ENCODE measurements around the gene TRAF1.

TRAF1 gene

GRCh38 chr9:120922404-120923195, 4.0 kb downstream of the TRAF1 start:
- DNase-seq: no peak

- DNase-seq: no peak
Observed at GRCh38 chr9:120921661-120922181, 4.9 kb downstream of the TRAF1 start.

- DNase-seq: no peak
Observed at GRCh38 chr9:120920806-120921178, 5.8 kb downstream of the TRAF1 start.

- no peak for DNase-seq
Observed at GRCh38 chr9:120919843-120920805, 6.5 kb downstream of the TRAF1 start.

GRCh38 chr9:120918931-120919842, 7.4 kb downstream of the TRAF1 start:
- DNase-seq: no peak

- DNase-seq: no peak
Observed at GRCh38 chr9:120917929-120918762, 8.4 kb downstream of the TRAF1 start.

- no peak for DNase-seq
Observed at GRCh38 chr9:120916991-120917880, 9.4 kb downstream of the TRAF1 start.

- peak; percentile 18 for DNase-seq
Observed at GRCh38 chr9:120916588-120916987, 10.0 kb downstream of the TRAF1 start.

- DNase-seq: peak; percentile 41
Observed at GRCh38 chr9:120915854-120916470, 10.6 kb downstream of the TRAF1 start.

GRCh38 chr9:120914953-120915352, 11.6 kb downstream of the TRAF1 start:
- peak; percentile 8 for DNase-seq

- peak; percentile 30 for DNase-seq
Observed at GRCh38 chr9:120914396-120914795, 12.2 kb downstream of the TRAF1 start.

- peak; percentile 29 for DNase-seq
Observed at GRCh38 chr9:120913647-120914264, 12.8 kb downstream of the TRAF1 start.

GRCh38 chr9:120912958-120913646, 13.5 kb downstream of the TRAF1 start:
- DNase-seq: peak; percentile 29

- no peak for DNase-seq
Observed at GRCh38 chr9:120911295-120911837, 15.2 kb downstream of the TRAF1 start.

GRCh38 chr9:120910643-120911042, 16.0 kb downstream of the TRAF1 start:
- DNase-seq: no peak

GRCh38 chr9:120909904-120910303, 16.7 kb downstream of the TRAF1 start:
- DNase-seq: peak; percentile 63

- DNase-seq: no peak
Observed at GRCh38 chr9:120905315-120906164, 21.1 kb downstream of the TRAF1 start.

GRCh38 chr9:120904978-120905301, 21.7 kb downstream of the TRAF1 start:
- DNase-seq: no peak

All from activated CD4-positive, alpha-beta T cell treated with anti-CD3 and anti-CD28 coated beads for 1 hour (primary cell).